ENCODE measurements around the gene ADA. TPM values are rescaled to one million over a fixed set of nuclear protein-coding genes. Genes with fewer than 3 reads are reported as not detected.

ADA gene
- total and polyA plus RNA-seq, 2 of the 4 experiments (the other 2 are of a cell fraction): 8.1 to 11.0 TPM

GRCh38 chr20:44650771-44651433 lies 597 bp downstream of the ADA start:
- in situ Hi-C loops (cut with MboI; ENCODE audit: low sequenced_read_pairs) (no loop called here), dilution Hi-C loops (cut with HindIII; ENCODE audit: low sequenced_read_pairs, unreplicated experiment) (no loop called here), intact Hi-C loops (cut with micrococcal nuclease) (no loop called here)
- peak overlapping the region; percentile 5; the same call in 1 of the 2 replicates for H2AK5ac ChIP-seq (ENCODE audit: low read depth, low read length)
- peak overlapping the region; percentile 12; the same call in 1 of the 2 replicates for H3K9ac ChIP-seq (ENCODE audit: low read depth, low read length)
- H3K27ac ChIP-seq (ENCODE audit: insufficient read depth, low read length): no peak overlapping the region
- H2BK15ac ChIP-seq (ENCODE audit: low read depth, low read length): no peak overlapping the region
- ChIA-PET POLR2A (ENCODE audit: unreplicated experiment) (no interaction called here), CTCF (no interaction called here)
- H2BK120ac ChIP-seq (ENCODE audit: low read depth, low read length): no peak overlapping the region
- no TSS peak for BruUV-seq (replicated peaks)
- peak overlapping the region; percentile 71 for H3K4me2 ChIP-seq (ENCODE audit: low read depth, low read length)
- no peak overlapping the region for H3K14ac ChIP-seq (replicated peaks; ENCODE audit: low read depth, low read length)
- H3K79me1 ChIP-seq (ENCODE audit: low read depth in 1 of 2, low read length in 2 of 2): peaks cover 0 to 8% of the 10 kb centered on the region in 2 experiments; a peak in 2 of 4 replicates
- 0 out of 2 replicates have a peak overlapping the region, but pooled peaks have one; percentile 3 for H3K4ac ChIP-seq (ENCODE audit: low read depth, low read length)
- H4K8ac ChIP-seq (ENCODE audit: low read depth in 2 of 2, low read length in 2 of 2): no peak overlapping the region
- no peak overlapping the region for H2BK5ac ChIP-seq (ENCODE audit: low read depth, low read length, poor library complexity, severe bottlenecking)
- H2BK20ac ChIP-seq (ENCODE audit: low read depth, low read length): no peak overlapping the region
- WGBS, 2 experiments (ENCODE audit: extremely low coverage in 2 of 2, insufficient read length in 1 of 2): 59% methylated on average over 17 of the region's 24 CpGs; no CpG with 5 or more reads in 1 of the 2 experiments
- no peak for DNase-seq
- H4K20me1 ChIP-seq (ENCODE audit: insufficient read depth, low read length): no peaks in the 10 kb centered on the region
- no peaks in the 10 kb centered on the region for H3K36me3 ChIP-seq (ENCODE audit: control insufficient read depth, insufficient read depth, low read length)
- peaks cover 5% of the 10 kb centered on the region; the same call in 1 of the 2 replicates for H3K9me3 ChIP-seq (ENCODE audit: control insufficient read depth, insufficient read depth, low read length)
- peaks cover 4% of the 10 kb centered on the region; the same call in 1 of the 2 replicates for H3K9me1 ChIP-seq (ENCODE audit: insufficient read depth, low read length)
- peak overlapping the region; percentile 2 for H2AK9ac ChIP-seq (replicated peaks; ENCODE audit: low read depth, low read length, poor library complexity)
- H3K56ac ChIP-seq (ENCODE audit: extremely low read depth, insufficient read depth, low read length): no peak overlapping the region
- H3K23ac ChIP-seq (ENCODE audit: low read depth, low read length): no peak overlapping the region
- peaks cover 23% of the 10 kb centered on the region for H3K27me3 ChIP-seq (ENCODE audit: control insufficient read depth, insufficient read depth, low read length)
- ATAC-seq (ENCODE audit: low read depth): peak; percentile 8; the same call in 1 of the 2 replicates
- TF ChIP-seq CTCF (conservative IDR thresholded peaks at IDR 0.05; ENCODE audit: low read depth, low read length): no peak
- peak; percentile 29 for TF ChIP-seq RCOR1 (IDR thresholded peaks at IDR 0.05; ENCODE audit: insufficient replicate concordance, low read length)
- TF ChIP-seq RFX5 (IDR thresholded peaks at IDR 0.05; ENCODE audit: low read depth, low read length): no peak
- H2AFZ ChIP-seq (replicated peaks; ENCODE audit: low read length, poor library complexity): peak overlapping the region; percentile 85
- H3K4me1 ChIP-seq (ENCODE audit: control insufficient read depth, insufficient read depth, low read length): peaks cover 9% of the 10 kb centered on the region
- no peak overlapping the region for H4K5ac ChIP-seq (ENCODE audit: low read depth, low read length)
- H3K18ac ChIP-seq (ENCODE audit: low read depth, low read length): no peak overlapping the region
- H3K4me3 ChIP-seq (ENCODE audit: insufficient read depth, low read depth, low read length): peak overlapping the region; percentile 94
- H4K91ac ChIP-seq (ENCODE audit: insufficient read depth, low read depth, low read length): no peak overlapping the region
